Upper lobe of left lung (tissue), 4 donors: Measurements from ENCODE around the gene MVD.
"Not testable (repeated sequence)": the region's sequence is repeated elsewhere in the genome, so short reads cannot be mapped to it uniquely, and the experiment has no call there.

Source experiments
- EP300 ChIP-seq, 4 donors: sonication (generic); formaldehyde crosslinking; IDR thresholded peaks; one replicate each; pipeline ENCODE4 v1.5.1; 2017; ENCODE audit warnings: antibody characterized with exemption in 4 of 4, control low read depth in 2 of 4
- POLR2A ChIP-seq, 4 donors: fragments of 450-650 bp; IDR thresholded peaks; one replicate each; pipeline ENCODE4 v1.5.1; 2016 to 2017; ENCODE audit warnings: antibody characterized with exemption in 4 of 4, mild to moderate bottlenecking in 2 of 4
- POLR2AphosphoS5 ChIP-seq, 2 donors: sonication (generic); formaldehyde crosslinking; IDR thresholded peaks; one replicate each; pipeline ENCODE4 v1.5.1; 2017; ENCODE audit warnings: antibody characterized with exemption in 2 of 2
- TF ChIP-seq, protein P1 (sequence below), 6 experiments: fragments of 450-650 bp in 4 of 6; fragments of 200-600 bp in 2 of 6; sonication (generic) in 2 of 6; IDR thresholded peaks; one replicate each; pipeline ENCODE4 v1.5.1; 2016 to 2019; ENCODE audit warnings: antibody characterized with exemption in 6 of 6

- TF ChIP-seq, protein P1, sequence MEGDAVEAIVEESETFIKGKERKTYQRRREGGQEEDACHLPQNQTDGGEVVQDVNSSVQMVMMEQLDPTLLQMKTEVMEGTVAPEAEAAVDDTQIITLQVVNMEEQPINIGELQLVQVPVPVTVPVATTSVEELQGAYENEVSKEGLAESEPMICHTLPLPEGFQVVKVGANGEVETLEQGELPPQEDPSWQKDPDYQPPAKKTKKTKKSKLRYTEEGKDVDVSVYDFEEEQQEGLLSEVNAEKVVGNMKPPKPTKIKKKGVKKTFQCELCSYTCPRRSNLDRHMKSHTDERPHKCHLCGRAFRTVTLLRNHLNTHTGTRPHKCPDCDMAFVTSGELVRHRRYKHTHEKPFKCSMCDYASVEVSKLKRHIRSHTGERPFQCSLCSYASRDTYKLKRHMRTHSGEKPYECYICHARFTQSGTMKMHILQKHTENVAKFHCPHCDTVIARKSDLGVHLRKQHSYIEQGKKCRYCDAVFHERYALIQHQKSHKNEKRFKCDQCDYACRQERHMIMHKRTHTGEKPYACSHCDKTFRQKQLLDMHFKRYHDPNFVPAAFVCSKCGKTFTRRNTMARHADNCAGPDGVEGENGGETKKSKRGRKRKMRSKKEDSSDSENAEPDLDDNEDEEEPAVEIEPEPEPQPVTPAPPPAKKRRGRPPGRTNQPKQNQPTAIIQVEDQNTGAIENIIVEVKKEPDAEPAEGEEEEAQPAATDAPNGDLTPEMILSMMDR (IDR thresholded peaks at IDR 0.05), result not testable (repeated sequence)
- TF ChIP-seq EP300, POLR2A, POLR2AphosphoS5 (IDR thresholded peaks at IDR 0.05): not testable (repeated sequence)
These were observed 6.6 kb upstream of the MVD start for GRCh38 chr16:88669493-88669892.
